ENCODE results near the gene ABHD12.

GRCh38 chr20:25360631-25361286 lies 29.9 kb downstream of the ABHD12 start:
- TF ChIP-seq, protein P1, sequence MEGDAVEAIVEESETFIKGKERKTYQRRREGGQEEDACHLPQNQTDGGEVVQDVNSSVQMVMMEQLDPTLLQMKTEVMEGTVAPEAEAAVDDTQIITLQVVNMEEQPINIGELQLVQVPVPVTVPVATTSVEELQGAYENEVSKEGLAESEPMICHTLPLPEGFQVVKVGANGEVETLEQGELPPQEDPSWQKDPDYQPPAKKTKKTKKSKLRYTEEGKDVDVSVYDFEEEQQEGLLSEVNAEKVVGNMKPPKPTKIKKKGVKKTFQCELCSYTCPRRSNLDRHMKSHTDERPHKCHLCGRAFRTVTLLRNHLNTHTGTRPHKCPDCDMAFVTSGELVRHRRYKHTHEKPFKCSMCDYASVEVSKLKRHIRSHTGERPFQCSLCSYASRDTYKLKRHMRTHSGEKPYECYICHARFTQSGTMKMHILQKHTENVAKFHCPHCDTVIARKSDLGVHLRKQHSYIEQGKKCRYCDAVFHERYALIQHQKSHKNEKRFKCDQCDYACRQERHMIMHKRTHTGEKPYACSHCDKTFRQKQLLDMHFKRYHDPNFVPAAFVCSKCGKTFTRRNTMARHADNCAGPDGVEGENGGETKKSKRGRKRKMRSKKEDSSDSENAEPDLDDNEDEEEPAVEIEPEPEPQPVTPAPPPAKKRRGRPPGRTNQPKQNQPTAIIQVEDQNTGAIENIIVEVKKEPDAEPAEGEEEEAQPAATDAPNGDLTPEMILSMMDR (IDR thresholded peaks at IDR 0.05): no peak
- TF ChIP-seq POLR2A (IDR thresholded peaks at IDR 0.05): no peak

Measured in stomach (tissue), 4 donors.